GM23338 (cell line): ENCODE results near the gene GOLGA6A. TPM values are rescaled to one million over a fixed set of nuclear protein-coding genes. Genes with fewer than 3 reads are reported as not detected.

Experiments
- ATAC-seq: fragments of 200-7000 bp; cut with Tn5 transposase; 3 replicates; pipeline ENCODE4 v1.9.1; 2020
- DNase-seq: peaks from one replicate; pipeline ENCODE4 v3.0.0-alpha.2; 2015; ENCODE audit warnings: low spot score
- H2AFZ ChIP-seq: fragments of 200-600 bp; sonication (generic); 2 replicates; pipeline ENCODE4 v1.8.0; 2016; ENCODE audit warnings: antibody characterized with exemption, mild to moderate bottlenecking, moderate library complexity
- H3F3A ChIP-seq: fragments of 200-600 bp; sonication (generic); replicated peaks from 2 replicates; pipeline ENCODE4 v1.8.0; 2017; ENCODE audit warnings: antibody characterized with exemption, mixed run types, low read depth
- H3K27ac ChIP-seq: fragments of 200-600 bp; sonication (generic); 2 replicates; pipeline ENCODE4 v1.6.1; 2016; ENCODE audit warnings: low read depth
- H3K27me3 ChIP-seq: fragments of 200-600 bp; sonication (generic); 2 replicates; pipeline ENCODE4 v1.8.0; 2016; ENCODE audit warnings: mild to moderate bottlenecking, mixed run types, moderate library complexity; ENCODE audit not compliant: insufficient read depth
- H3K36me3 ChIP-seq: fragments of 200-600 bp; sonication (generic); 2 replicates; pipeline ENCODE4 v1.8.0; 2016; ENCODE audit warnings: mild to moderate bottlenecking; ENCODE audit not compliant: insufficient read depth
- H3K4me1 ChIP-seq: fragments of 200-600 bp; sonication (generic); 2 replicates; pipeline ENCODE4 v1.8.0; 2016; ENCODE audit warnings: mild to moderate bottlenecking, moderate library complexity; ENCODE audit not compliant: insufficient read depth
- H3K4me2 ChIP-seq: fragments of 200-600 bp; sonication (generic); 2 replicates; pipeline ENCODE4 v1.7.1; 2017; ENCODE audit warnings: mixed run types
- H3K4me3 ChIP-seq: fragments of 200-600 bp; sonication (generic); 2 replicates; pipeline ENCODE4 v1.6.1; 2016; ENCODE audit warnings: mixed run types
- H3K79me2 ChIP-seq: fragments of 200-600 bp; sonication (generic); replicated peaks from 2 replicates; pipeline ENCODE4 v1.8.0; 2017; ENCODE audit warnings: mild to moderate bottlenecking; ENCODE audit not compliant: insufficient read depth
- H3K9me2 ChIP-seq: fragments of 200-600 bp; sonication (generic); 2 replicates; pipeline ENCODE4 v1.8.0; 2017; ENCODE audit not compliant: insufficient read depth
- H4K20me1 ChIP-seq: fragments of 200-600 bp; sonication (generic); replicated peaks from 2 replicates; pipeline ENCODE4 v1.8.0; 2017; ENCODE audit warnings: mild to moderate bottlenecking; ENCODE audit not compliant: insufficient read depth
- H3K27ac Mint-ChIP-seq: 2 replicates; pipeline ENCODE4 v1.8.0; 2020; ENCODE audit warnings: inconsistent platforms, mild to moderate bottlenecking, moderate library complexity, mixed read lengths
- H3K27me3 Mint-ChIP-seq: 3 replicates; pipeline ENCODE4 v1.8.0; 2022; ENCODE audit warnings: low read depth, mild to moderate bottlenecking, moderate library complexity, mixed read lengths, inconsistent platforms; ENCODE audit not compliant: insufficient read depth, poor library complexity
- H3K36me3 Mint-ChIP-seq: 3 replicates; pipeline ENCODE4 v1.8.0; 2021; ENCODE audit warnings: low read depth, mild to moderate bottlenecking, inconsistent platforms, moderate library complexity, mixed read lengths
- H3K4me1 Mint-ChIP-seq: 3 replicates; pipeline ENCODE4 v1.8.0; 2020; ENCODE audit warnings: mild to moderate bottlenecking, inconsistent platforms, mixed read lengths
- H3K4me3 Mint-ChIP-seq: 3 replicates; pipeline ENCODE4 v1.8.0; 2021; ENCODE audit warnings: moderate library complexity, mild to moderate bottlenecking, inconsistent platforms, mixed read lengths
- H3K9me3 Mint-ChIP-seq: 3 replicates; pipeline ENCODE4 v1.8.0; 2020; ENCODE audit warnings: moderate library complexity, mild to moderate bottlenecking, inconsistent platforms, mixed read lengths
- ETS1 ChIP-seq: IDR thresholded peaks from 2 replicates; pipeline ENCODE4 v1.6.1; 2016; ENCODE audit warnings: antibody characterized with exemption
- EZH2 ChIP-seq: fragments of 200-600 bp; sonication (generic); IDR thresholded peaks from one replicate; pipeline ENCODE4 v1.8.0; 2017; ENCODE audit warnings: antibody characterized with exemption, mild to moderate bottlenecking, low read depth; ENCODE audit not compliant: unreplicated experiment
- EZH2phosphoT487 ChIP-seq: fragments of 200-600 bp; sonication (generic); IDR thresholded peaks from one replicate; pipeline ENCODE4 v1.8.1; 2018; ENCODE audit warnings: antibody characterized with exemption; ENCODE audit not compliant: unreplicated experiment
- JUNB ChIP-seq: IDR thresholded peaks from one replicate; pipeline ENCODE4 v1.6.1; 2016; ENCODE audit warnings: antibody characterized with exemption; ENCODE audit not compliant: unreplicated experiment
- NANOG ChIP-seq: IDR thresholded peaks from 2 replicates; pipeline ENCODE4 v1.6.1; 2016; ENCODE audit warnings: antibody characterized with exemption, borderline replicate concordance
- REST ChIP-seq: IDR thresholded peaks from one replicate; pipeline ENCODE4 v1.6.1; 2018; ENCODE audit warnings: antibody characterized with exemption; ENCODE audit not compliant: unreplicated experiment
- ZNF331 ChIP-seq: fragments of 250-450 bp; sonication (Bioruptor Pico); IDR thresholded peaks from 2 replicates; pipeline ENCODE4 v1.5.0; 2020; ENCODE audit warnings: low read depth, mild to moderate bottlenecking, moderate library complexity
- polyA plus RNA-seq: library from polyadenylated mRNA; unstranded; fragments of >200 nt; fragmentation: Nextera tagmentation; extraction: Ambion mirVana; gene quantifications from 2 replicates; pipeline ENCODE4 v1.2.1, GENCODE V29; 2016
- total RNA-seq: library from RNA; depleted of rRNA; stranded (reverse); fragments of >200 nt; shearing (Covaris generic); gene quantifications from 2 replicates; pipeline ENCODE4 v1.2.3, GENCODE V29; 2014

GOLGA6A gene
- total and polyA plus RNA-seq, 2 experiments from 2014 or later, result 0.18 to 2.1 TPM

- peaks cover 12% of the 10 kb centered on the region for H3K27me3 Mint-ChIP-seq
- no peaks in the 10 kb centered on the region for H3K9me2 ChIP-seq
- H4K20me1 ChIP-seq, result no peaks in the 10 kb centered on the region
- H3K36me3 Mint-ChIP-seq, result no peaks in the 10 kb centered on the region
- ATAC-seq, result no peak
- H3K27me3 ChIP-seq, result no peaks in the 10 kb centered on the region
- H3K36me3 ChIP-seq, result no peaks in the 10 kb centered on the region
- peaks cover 13% of the 10 kb centered on the region for H3K4me1 Mint-ChIP-seq
- H2AFZ ChIP-seq, result no peak overlapping the region
- no peaks in the 10 kb centered on the region for H3F3A ChIP-seq
- H3K9me3 Mint-ChIP-seq, result no peaks in the 10 kb centered on the region; the same call in 2 of the 3 replicates
- H3K27ac ChIP-seq, result no peak overlapping the region
- no peak for DNase-seq
- H3K27ac Mint-ChIP-seq, result no peak overlapping the region
- H3K4me2 ChIP-seq, result no peak overlapping the region
- H3K4me1 ChIP-seq, result peaks cover 9% of the 10 kb centered on the region
- TF ChIP-seq ETS1, result no peak
- no peak for TF ChIP-seq EZH2phosphoT487
- TF ChIP-seq JUNB, result no peak
- no peak for TF ChIP-seq NANOG
- no peak overlapping the region for H3K4me3 Mint-ChIP-seq
- H3K79me2 ChIP-seq, result no peaks in the 10 kb centered on the region
- H3K4me3 ChIP-seq, result no peak overlapping the region
Measured at GRCh38 chr15:74045184-74045583, 37.2 kb downstream of the GOLGA6A start.

- Histone ChIP-seq H3K27me3 (no peaks in the 10 kb centered on the region), H3K79me2 (no peaks in the 10 kb centered on the region), H3K4me2 (no peak overlapping the region), H3K4me1 (peaks cover 12% of the 10 kb centered on the region), H4K20me1 (no peaks in the 10 kb centered on the region), H3K4me3 (no peak overlapping the region), H2AFZ (no peak overlapping the region), H3K36me3 (no peaks in the 10 kb centered on the region), H3F3A (no peaks in the 10 kb centered on the region), H3K27ac (no peak overlapping the region), H3K9me2 (no peaks in the 10 kb centered on the region)
- H3K9me3 Mint-ChIP-seq, result no peaks in the 10 kb centered on the region; the same call in 2 of the 3 replicates
- H3K4me1 Mint-ChIP-seq, result peaks cover 20% of the 10 kb centered on the region
- TF ChIP-seq REST (no peak), EZH2 (no peak), EZH2phosphoT487 (no peak), ZNF331 (CRISPR knock-in tag) (no peak)
- peaks cover 14% of the 10 kb centered on the region for H3K27me3 Mint-ChIP-seq
- no peak for DNase-seq
- H3K27ac Mint-ChIP-seq, result no peak overlapping the region
- no peak overlapping the region for H3K4me3 Mint-ChIP-seq
- H3K36me3 Mint-ChIP-seq, result no peaks in the 10 kb centered on the region
- ATAC-seq, result no peak
Measured at GRCh38 chr15:74044267-74045110, 37.9 kb downstream of the GOLGA6A start.
